DND-41 (cell line): ENCODE measurements around the gene CIZ1.

Source experiments
- CTCF ChIP-seq: IDR thresholded peaks from 2 replicates; pipeline ENCODE4 v1.5.1; 2012; ENCODE audit warnings: borderline replicate concordance, low read length, moderate library complexity, mild to moderate bottlenecking; ENCODE audit not compliant: poor library complexity, severe bottlenecking; ENCODE audit errors: extremely low read depth
- EZH2 ChIP-seq: IDR thresholded peaks from 3 replicates; pipeline ENCODE4 v1.6.1; 2012; ENCODE audit warnings: borderline replicate concordance, low read depth, mild to moderate bottlenecking, moderate library complexity, low read length, inconsistent platforms; ENCODE audit not compliant: severe bottlenecking

- TF ChIP-seq CTCF (no peak), EZH2 (no peak)
Observed at GRCh38 chr9:128187361-128187760, 4.0 kb downstream of the CIZ1 start.
